HG03103 (cell line): Measurements from ENCODE around the gene ULK2.
"Not testable (repeated sequence)": the region's sequence is repeated elsewhere in the genome, so short reads cannot be mapped to it uniquely, and the experiment has no call there.

Source experiments
- ATAC-seq: cut with Tn5 transposase; IDR thresholded peaks from one replicate; pipeline ENCODE4 v1.9.1; 2021; ENCODE audit warnings: low read depth; ENCODE audit not compliant: unreplicated experiment

ULK2 gene

DNA sequence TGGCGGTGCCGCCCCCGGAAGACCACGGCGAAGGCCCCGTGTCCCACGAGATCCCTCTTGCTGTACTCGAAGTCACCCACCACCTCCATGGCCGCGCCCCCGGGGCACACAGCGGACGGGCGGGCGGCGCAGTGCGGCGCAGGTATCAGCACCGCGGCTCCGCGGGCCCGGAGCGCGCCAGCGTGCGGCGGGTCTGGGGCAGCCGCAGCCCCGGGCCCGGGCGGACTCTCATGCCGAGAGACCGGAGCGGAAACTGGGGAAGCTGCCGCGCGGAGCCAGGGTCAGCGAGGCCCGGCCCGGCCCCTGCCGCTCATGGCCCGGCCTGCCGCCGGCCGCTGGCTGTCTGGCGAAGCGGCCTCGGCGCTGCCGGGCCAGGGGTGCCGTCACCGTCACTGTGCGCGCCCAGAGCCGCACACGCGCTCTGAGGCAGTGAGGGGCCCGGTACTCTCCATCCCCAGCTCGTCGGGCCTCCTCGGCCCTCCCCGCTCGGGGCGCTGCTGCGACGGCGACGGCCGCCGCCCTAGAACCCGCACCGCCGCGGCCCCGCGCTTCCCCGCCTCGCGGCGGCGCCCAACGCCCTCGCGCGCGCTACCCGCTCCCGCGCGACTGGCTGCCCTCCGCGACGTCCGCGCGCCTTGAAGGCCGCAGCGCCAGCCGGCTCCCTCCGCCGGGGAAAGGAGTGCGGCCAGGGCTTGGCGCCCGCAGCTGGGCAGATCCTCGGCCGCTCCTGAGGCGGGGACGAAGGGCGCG is at the start of gene ULK2:
ULK2 (minus strand) TSS at position 608 of the 750 bp plus-strand sequence; CDS start at position 89, 519 bp downstream.
- ATAC-seq, result no peak

DNA sequence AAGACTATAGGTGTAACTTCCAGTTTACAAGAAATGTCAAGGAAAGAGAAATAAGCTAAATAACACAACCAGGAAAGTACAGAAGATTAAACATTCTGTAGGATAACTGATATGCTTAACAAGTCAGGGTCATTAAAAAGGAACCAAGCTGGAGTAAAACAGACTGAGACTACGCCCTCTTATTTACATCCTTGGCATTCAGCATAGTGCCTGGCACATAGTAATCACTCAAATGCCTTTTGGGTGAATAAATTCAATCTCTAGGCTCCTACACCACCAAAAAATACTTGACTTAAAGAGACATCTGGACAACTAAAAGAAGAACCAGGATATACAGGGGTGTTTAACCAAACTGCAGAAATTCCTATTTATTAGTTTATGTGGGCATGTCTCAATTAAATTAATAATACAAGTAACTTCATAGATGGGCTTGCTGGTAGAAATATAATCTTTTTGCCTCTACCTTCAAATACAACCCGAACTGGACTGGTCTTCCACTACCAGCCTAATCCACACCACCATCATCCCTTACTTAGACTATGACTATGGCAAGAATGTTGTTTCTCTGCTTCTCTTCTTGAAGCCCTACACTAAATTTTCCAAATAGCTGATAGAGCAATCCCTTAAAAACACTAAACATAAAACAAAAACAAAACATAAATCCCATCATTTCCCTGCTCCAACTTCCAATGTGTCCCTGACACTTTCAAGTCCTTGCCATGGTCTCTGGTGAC is 47.7 kb upstream of the ULK2 start:
- no peak for ATAC-seq

DNA sequence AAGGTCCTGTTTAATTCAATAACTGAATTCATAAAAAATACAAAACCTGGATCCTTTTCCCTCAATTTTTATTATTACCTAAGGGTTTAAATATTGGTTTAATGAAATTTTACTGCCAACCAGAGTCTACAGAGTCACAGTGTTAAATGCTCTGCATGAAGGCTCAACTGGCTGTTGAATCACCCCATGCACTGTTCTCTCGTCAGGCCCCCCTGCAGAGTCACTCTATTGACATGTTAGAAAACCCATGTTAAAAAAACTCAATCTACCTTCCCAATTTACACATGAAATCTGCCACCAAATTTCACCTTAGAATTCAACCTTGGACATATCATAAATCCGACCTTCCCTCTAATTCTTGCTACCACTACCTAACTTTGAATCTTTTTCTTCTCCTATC is 43.3 kb upstream of the ULK2 start:
- ATAC-seq, result no peak

GRCh38 chr17:19909139-19909538 is 41.4 kb upstream of the ULK2 start:
- no peak for ATAC-seq

DNA sequence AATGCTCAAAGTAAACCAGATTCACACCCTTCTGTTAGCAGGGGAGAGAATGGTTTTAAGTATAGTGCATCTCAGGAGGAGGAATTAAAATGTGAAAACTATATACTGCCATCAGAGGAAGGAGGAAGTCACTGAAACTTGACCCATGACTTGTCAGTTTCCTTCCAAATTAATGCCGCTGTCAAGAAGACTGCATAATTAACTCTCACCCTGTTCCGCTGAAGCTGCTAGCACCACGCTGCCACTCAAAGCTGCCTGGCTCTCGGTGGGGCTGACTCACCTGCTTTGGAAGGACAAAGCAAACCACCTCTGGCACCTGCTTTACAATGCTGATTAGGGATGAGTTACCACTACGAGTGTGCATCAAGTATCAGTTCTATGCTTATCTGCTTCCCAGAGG is 37.8 kb upstream of the ULK2 start:
- no peak for ATAC-seq

DNA sequence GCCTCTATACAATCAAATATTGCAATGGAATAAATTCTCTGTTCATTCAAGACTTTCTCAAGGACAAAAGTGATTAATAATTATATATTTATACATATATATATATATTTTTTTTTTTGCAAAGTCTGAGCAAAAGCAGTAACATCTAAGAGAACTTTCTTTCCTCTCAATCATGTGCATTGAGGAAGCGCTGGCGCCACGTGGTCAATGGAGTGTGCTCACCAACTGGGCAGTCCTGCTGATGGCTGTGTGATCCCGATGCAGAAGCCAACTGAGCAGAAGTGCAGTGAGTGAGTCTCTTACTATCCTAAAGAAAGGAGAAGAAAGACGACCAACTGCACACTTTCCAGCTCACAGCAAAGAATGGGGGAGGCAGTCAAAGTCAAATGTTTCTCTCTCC is 37.2 kb upstream of the ULK2 start:
- no peak for ATAC-seq

- no peak for ATAC-seq
Observed at GRCh38 chr17:19904412-19904811, 36.7 kb upstream of the ULK2 start.

DNA sequence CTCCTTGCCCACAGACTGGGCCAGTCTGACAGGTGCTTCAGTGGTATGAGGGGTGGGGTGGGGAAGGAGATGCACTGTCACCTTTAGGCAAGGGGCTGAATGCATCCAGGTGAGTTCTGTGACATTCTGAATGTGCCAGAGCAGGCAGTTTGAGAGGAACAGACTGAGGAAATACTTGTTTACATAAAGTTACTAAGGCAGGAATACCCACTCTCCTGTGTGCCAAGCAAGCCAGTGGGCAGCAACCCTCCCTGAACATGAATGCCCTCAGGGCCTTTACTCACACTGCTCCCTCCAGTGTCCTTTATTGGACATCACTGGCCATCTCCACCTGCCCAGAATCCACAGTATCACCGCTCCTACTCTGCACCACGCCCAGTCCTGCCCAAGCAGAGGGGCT is 33.1 kb upstream of the ULK2 start:
- no peak for ATAC-seq

DNA sequence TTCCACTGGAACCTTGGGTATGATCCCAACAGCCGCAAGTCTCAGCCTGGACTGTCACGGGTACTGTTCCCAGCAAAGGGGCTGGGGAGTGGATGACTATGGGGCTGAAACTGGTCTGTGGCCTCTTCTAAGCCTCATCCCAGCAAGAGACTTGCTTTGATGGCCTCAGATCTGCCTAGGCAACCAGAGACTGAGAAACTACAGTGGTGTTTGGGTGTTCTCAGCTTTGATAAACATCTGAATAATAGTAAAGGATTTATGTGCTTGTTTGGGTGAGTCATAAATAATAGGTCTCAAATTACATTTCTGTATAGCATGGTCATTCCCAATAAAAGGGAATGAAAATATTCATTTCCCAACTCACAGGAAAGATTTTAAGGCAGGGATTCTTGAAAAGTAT is 30.2 kb upstream of the ULK2 start:
- no peak for ATAC-seq

DNA sequence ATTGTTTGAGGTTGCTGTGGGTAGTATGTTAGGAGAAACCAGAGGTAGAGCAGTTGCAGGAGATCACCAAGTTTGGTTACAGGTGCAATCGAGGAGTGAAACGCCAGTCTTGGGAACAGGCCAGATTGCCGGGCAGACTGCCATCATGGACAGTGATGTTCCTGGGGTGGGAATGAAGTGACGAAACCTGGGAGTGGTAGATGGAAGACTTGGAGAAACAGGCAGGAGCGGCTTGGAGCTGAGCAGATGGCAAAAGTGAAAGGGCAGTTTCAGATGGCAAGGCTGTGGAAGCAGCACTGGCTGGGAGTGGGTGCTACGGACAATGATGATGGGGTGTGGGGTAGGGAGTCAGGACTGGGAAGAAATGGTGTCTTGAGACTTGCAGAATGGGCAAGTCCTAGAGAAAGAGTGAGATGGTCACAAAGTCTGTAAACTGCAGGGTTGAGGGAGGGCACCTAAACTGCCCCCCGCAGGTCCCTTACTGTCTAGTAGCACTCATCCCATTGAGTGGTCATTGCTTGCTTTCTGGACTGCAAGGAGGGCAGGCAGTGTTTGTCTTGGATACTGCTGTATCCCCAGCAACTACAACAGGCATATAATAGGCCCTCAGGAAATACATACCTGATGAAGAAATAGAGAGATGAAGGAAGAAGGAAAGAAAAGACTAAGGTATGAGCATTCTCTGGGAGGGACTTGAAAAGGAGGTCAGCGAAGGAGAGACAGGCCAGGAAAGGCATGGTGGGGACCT is 29.5 kb upstream of the ULK2 start:
- ATAC-seq, result no peak

GRCh38 chr17:19896679-19897078 is 28.9 kb upstream of the ULK2 start:
- ATAC-seq, result no peak

DNA sequence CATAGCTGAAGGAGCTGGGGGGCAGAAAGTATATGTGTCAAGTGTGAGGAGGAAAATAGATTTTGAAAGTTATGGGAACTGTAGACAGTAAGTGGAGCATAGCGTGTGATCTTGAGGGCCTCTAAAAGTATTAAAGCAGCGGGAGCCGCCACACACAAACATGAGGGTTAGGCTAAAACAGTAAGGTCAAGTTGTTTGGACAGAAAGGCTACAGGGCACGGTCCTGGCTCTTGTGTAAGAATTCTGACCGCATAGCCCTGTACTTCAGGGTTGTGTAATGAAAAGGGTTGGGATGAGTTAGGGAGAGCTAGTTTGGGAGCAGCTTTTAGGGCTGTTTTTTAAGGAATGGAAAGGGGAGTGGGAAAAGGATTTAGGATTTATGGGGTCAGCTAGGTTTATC is 22.8 kb upstream of the ULK2 start:
- not testable (repeated sequence) for ATAC-seq

- not testable (repeated sequence) for ATAC-seq
Observed at GRCh38 chr17:19890001-19890400, 22.3 kb upstream of the ULK2 start.

DNA sequence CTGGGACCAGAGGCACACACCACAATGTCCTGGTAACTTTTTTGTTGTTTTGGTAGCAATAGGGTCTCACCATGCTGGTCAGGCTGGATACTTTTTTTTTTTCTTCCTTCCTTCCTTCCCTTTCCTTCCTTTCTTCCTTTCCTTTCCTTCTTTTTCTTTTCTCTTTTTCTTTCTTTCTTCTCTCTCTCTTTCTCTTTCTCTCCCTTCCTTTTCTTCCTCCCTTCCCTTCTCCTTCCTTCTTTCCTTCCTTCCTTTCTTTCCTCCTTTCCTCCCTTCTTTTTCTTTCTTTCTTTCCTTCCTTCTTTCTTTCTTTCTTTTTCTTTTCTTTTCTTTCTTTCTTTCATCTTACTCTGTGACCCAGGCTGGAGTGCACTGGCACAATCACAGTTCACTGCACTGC is 18.4 kb upstream of the ULK2 start:
- ATAC-seq, result no peak

GRCh38 chr17:19883537-19884215 is 15.9 kb upstream of the ULK2 start:
- no peak for ATAC-seq

DNA sequence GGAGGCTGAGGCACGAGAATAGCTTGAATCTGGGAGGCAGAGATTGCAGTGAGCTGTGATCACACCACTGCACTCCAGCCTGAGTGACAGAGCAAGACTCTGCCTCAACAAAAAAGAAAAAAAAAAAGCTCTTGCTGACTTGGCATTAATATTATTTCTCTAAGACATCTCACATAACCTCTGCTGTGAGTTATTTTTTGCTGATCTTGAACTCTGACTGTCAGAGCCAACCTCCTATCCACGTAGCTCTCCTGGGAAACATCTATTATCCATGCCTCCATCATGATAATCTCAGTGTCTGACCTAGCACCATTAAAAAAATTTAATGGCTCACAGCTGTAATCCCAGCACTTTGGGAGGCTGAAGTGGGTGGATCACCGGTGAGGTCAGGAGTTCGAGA is 12.7 kb upstream of the ULK2 start:
- no peak for ATAC-seq

DNA sequence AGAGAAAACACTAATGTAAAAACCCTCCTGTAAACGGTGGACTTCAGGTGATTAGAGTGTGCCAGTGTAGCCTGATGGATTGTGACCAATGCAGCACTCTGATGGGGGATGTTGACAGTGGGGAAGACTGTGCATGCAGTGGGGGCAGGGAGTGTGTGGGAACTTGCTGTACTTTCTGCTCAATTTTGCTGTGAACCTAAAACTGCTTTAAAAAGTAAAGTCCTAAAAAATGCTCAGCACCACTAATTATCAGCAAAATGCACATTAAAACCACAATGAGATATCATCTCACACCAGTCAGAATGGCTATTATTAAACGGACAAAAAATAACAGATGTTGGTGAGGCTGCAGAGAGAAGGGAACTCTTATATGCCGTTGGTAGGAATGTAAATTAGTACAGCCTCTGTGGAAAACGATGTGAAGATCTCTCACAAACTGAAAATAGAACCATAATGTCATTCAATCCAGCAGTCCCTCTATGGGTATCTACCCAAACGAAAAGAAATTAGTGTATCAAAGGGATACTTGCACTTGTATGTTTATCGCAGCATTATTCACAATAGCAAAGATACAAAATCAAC is 9.7 kb upstream of the ULK2 start:
- ATAC-seq, result no peak

DNA sequence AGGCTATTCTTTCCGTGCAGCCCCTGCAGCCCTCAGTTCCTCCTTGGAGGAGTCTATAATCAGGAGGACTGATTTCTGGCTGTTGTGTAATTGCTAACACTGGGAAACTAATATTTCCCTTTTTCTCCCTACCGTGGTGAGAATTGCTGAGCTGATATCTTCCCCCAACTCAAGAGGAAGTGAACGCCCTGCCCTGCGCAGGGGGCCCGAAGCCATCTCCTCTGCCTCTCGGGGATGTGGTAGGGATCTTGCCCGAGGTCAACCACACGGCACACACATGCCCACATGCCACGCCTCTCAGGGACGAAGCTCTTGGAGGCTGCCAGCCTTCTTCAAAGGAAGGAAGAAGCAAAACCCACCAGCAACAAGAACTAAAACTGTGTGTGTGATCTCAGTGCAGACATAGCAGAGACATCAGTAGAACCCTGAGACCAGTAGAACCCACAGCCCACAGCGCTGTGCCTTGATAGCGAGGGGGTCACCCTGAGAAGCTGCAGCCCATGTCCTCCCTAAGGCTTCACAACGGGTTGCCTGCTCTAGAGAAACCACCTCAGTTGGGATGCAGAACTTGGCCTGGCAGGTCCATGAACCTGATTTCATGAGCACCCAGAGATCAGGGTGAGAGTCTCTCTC is 8.9 kb upstream of the ULK2 start:
- no peak for ATAC-seq

- ATAC-seq, result no peak
Observed at GRCh38 chr17:19874256-19874655, 6.5 kb upstream of the ULK2 start.

- ATAC-seq, result no peak
Observed at GRCh38 chr17:19873346-19873745, 5.6 kb upstream of the ULK2 start.
